HS-27A (cell line): ENCODE data around the gene ADAM33.

ENCODE experiments used
- DNase-seq: peaks from one replicate; pipeline ENCODE4 v3.0.0-alpha.2; 2012; ENCODE audit warnings: low read depth, missing footprints

The ADAM33 gene

DNA sequence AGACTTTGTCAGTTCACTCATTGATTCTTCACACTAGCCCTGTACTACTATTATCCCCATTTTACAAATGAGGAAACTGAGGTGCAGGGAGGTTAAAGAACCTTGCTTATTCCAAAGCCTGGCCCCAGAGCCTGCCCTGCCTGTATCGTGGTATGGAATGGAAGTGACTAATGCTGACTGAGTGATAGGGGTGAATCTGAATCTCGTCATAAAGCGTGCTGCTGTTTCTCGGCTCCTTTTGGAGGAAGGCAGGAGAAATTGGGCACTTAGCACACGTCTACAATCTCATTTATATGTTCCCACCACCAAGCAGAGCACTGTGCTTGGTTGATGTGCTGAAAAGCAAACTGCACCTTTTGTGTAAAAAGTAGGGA is 35.8 kb downstream of the ADAM33 start:
- DNase-seq: no peak

DNA sequence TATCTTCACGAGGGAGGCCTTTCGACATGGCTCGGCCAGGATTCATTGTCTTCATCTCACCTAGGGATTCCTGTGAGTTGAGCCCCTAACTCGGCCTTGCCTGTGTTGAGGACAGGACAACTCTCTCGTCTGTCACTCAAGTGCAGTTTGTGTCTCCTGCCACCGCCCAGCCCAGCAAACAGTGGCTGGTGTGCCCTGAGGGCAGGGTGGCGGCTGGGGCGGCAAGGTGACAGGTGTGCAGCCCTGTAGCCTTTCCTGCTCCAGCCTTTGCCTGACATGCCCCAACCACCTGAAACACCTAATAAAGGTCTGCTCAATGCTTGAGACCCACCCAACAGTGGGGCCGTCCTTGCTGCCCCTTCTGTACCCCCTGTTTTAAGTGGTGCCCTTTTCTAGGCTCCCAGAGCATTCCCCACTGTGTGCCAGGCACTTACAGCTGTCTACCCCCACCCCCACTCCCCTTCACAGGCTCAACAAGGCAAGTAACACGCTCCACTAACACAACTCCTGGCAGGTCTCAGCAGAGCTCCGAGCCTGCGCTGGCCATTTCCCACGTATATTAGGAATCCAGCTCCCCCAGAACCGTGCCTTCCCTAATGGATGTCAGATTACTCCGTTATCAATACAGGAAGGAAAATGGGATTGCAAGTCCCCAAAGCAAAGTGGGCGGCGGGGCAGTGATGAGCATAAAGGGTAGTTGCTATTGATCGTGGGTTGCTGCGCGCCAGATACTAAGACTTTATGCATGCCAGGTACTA is 36.3 kb downstream of the ADAM33 start:
- no peak for DNase-seq

DNA sequence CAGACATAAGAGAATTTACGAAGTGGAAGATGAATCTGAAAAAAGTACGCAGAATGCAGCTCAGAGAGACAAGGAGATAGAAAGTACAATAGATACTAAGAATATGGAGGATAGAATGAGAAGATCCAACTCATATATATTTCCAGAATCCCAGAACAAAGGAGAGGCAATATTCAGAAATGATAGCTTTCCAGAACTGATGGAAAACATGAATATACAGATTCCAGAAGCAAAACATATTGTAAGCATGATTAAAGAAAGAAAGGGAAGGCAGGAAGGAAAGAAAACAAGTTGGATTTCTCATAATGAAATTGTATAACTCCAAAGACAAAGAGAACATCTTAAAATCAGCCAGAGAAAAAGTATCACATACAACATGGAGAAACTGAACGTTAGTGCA is 41.6 kb downstream of the ADAM33 start:
- DNase-seq: no peak

DNA sequence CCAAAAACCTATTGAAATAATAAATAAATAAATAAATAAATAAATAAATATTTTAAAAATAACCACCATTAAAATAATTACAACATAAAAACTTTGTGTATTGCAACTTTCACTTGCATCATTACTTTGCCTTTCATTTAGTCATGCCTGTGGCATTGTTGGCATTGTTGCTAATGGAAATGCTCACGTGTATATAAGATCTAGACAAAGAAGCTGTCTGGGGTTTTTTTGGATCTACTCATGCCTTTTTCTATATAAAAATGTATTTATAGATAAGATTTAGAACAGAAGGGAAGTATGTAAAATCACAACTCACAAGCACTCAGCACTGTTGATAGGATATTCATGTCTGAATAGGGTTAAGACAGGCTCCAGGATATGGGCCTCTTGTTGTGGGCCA is 46.5 kb downstream of the ADAM33 start:
- DNase-seq: no peak

- no peak for DNase-seq
These were observed 47.8 kb downstream of the ADAM33 start for GRCh38 chr20:3633913-3634478.

DNA sequence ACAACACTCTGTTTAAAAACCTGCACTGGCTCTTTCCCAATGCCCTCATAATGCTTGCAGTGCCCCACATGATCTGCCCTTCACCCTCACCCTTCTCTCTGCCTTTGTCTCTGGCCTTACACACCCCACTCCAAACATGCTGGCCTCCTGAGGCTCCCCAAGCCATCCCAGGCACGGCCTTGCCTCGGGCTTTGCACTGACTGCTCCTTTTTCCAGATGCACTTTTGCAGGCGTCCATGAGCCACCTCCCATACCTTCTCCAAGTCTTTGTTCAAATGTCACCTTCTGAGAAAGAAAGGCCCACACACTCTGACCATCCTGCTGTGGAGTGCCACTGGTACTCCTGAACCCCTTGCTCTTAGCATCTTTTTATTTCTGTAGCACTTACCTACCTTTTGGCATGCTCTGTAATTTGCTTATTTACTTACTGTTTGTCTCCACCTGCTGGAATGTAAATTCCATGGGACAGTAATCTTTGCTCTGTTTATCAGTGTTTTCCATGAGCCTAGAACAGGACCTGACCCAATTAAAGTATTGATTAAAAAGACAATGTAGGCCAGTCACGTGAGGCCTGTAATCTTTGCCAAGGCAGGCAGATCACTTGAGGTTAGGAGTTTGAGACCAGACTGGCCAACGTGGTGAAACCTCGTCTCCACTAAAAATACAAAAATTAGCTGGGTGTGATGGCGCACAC is 49.4 kb downstream of the ADAM33 start:
- no peak for DNase-seq

DNA sequence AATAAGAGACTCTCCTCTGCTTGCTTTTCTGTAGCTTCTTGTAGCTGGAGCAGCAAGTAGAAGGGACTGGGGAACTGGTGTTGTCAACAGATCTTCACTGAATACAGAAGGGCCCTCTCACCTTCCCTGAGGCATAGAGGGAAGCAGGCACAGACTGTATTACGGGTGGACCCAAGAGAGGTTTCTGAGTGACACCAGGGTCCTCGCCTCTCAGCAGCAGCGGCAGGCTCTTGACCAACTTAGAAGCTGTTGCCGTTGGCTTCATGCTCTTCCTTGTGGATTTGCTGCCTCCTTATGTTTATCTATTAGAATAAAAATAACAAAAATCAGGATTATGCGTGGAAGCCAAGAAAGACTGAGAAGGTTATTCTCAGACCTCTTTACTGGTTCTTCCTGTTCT is 50.3 kb downstream of the ADAM33 start:
- no peak for DNase-seq

DNA sequence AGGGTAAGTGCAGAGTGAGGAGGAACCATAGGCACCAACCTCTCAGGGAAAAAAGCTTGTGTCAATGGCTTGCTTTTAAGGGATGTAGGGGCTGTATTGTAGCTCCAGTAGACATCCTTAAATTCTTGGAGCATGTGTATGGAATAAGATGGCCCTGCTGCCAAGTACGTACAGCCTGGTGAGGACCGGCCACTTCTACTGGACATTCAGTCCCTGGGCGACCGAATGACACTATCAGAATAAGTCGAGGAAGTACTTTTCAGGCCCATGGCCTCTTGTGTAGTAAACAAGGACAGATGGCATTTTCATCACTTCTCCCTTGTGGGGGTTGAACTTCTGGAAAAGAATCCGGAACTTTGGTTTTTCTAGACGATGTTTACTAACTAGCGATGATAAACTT is 51.4 kb downstream of the ADAM33 start:
- DNase-seq: no peak

DNA sequence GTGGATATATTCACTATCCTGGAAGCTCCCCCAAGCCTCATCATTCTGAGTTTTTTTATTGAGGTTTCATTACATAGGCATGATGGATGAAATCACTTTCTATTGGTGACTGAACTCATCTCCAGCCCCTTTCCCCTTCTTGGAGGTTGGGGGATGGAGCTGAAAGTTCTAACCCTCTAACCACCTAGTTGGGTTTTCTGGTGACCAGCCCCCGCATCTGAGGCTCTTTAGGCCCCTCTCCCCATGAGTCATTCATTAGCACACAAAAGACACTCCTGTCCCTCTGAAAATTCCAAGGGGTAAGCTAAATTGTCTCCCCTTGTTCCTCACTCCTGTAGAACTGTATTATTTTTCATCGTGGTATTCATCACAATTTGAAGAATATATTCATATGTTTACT is 51.9 kb downstream of the ADAM33 start:
- DNase-seq: no peak

DNA sequence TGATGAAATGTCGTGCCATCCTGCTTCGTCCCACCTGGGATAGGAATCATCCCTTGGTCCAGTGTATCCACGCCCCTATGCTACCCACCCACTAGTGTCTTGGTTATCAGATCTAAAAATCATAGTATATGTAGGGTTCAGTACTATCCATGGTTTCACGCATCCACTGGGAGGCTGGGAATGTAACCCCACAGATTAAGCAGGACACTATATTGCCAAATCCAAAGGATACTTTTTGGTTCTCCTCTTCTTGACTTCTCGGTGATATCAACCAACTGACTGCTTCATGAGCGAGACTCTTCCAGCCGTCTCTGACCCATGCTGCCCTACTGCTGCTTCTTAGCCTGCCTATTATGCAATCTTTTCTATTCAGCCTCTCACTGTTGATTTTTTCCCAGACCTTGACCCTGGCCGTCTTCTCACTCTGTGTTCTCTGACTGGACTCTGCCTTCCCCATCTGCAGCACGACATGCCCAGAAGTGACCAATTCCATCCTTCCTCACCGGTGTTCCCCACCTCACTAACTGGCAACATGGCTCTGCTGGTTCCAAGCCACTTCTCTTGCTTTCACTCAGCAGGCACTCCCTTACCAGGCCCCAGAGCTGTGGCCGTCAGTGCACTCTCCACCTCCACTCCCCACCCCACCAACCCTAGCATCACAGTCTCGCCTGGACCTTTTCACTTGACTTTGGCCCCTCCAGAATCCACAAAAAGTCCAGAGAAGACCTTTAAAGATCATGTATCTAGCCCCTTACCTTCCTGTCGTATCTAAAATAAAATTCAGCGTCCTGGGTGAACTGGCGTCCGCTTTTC is 53.1 kb downstream of the ADAM33 start:
- no peak for DNase-seq

DNA sequence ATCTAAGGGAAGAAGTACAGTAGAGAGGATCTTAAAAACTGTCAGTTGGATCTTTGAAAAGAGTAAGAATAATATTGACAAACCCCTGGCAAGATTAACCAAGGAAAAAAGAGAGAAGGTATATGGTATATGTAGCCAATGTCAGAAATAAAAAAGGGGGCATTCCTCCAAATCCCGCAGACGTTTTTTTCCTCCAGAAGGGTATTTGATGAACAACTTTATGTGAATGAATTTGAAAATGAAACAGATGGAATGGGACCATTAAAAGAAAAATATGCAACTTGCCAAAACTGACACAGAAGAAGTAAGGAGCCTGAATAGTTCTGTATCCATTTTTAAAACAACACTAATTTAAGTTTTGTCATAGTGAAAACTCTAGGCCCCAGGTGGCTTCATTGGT is 54.3 kb downstream of the ADAM33 start:
- no peak for DNase-seq

- DNase-seq: no peak
These were observed 59.4 kb downstream of the ADAM33 start for GRCh38 chr20:3622406-3622805.

DNA sequence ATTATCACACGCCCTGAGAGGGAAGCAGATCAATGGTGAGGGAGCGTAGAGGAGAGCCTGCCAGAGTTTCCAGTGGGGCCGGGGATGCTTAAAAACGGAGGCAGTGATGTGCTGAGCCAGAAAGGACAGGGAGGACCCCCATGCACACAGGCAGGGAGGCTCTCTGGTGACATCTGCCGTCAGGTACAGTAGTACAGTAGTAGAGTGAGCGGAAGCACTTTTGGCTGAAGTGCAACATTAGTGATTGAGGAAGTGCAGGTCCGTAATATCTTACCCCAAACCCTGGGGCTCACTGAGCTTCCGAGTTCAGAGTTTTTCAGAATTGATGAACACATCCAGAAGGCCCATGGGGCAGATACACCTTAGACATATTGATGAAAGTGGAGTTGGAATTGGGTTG is 60.7 kb downstream of the ADAM33 start:
- DNase-seq: no peak
